Measurements from ENCODE around the gene KCNAB2.
A peak's percentile ranks its signal among the peaks of the same experiment; 100 is the strongest.

Gene KCNAB2

GRCh38 chr1:6148497-6149241, 103.0 kb downstream of the KCNAB2 start:
- DNase-seq (ENCODE audit: low read depth in 2 of 2): peak; percentile 22 to 64

- no peak for DNase-seq (ENCODE audit: low read depth in 2 of 2)
Measured at GRCh38 chr1:6149597-6149996, 103.9 kb downstream of the KCNAB2 start.

- DNase-seq (ENCODE audit: low read depth in 2 of 2): no peak
Measured at GRCh38 chr1:6150006-6150938, 104.6 kb downstream of the KCNAB2 start.
